ENCODE measurements around the gene COQ5.

DNA sequence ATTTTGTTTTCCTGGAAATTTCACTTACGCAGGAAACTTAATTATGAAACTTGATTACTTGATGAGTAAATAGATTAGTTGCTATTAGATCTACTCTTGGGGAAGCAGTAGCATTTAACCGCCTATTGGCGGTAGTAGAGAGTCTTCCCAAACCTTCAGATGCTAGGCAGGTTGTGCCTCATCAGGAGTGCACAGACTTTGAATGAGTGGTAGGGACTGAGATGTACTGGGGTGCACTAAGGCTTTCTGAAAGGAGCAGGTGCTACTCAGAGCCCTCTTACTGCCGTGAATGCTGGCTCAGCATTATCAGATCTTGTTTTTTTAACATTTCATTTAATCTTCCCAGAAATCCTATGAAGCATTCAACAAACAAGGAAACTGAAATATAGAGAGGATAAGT lies 75.0 kb downstream of the COQ5 start:
- TF ChIP-seq, protein P1, sequence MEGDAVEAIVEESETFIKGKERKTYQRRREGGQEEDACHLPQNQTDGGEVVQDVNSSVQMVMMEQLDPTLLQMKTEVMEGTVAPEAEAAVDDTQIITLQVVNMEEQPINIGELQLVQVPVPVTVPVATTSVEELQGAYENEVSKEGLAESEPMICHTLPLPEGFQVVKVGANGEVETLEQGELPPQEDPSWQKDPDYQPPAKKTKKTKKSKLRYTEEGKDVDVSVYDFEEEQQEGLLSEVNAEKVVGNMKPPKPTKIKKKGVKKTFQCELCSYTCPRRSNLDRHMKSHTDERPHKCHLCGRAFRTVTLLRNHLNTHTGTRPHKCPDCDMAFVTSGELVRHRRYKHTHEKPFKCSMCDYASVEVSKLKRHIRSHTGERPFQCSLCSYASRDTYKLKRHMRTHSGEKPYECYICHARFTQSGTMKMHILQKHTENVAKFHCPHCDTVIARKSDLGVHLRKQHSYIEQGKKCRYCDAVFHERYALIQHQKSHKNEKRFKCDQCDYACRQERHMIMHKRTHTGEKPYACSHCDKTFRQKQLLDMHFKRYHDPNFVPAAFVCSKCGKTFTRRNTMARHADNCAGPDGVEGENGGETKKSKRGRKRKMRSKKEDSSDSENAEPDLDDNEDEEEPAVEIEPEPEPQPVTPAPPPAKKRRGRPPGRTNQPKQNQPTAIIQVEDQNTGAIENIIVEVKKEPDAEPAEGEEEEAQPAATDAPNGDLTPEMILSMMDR (IDR thresholded peaks at IDR 0.05) = no peak
- TF ChIP-seq POLR2A (IDR thresholded peaks at IDR 0.05) = no peak
